Measurements from ENCODE around the gene CALD1.

CALD1 gene

DNA sequence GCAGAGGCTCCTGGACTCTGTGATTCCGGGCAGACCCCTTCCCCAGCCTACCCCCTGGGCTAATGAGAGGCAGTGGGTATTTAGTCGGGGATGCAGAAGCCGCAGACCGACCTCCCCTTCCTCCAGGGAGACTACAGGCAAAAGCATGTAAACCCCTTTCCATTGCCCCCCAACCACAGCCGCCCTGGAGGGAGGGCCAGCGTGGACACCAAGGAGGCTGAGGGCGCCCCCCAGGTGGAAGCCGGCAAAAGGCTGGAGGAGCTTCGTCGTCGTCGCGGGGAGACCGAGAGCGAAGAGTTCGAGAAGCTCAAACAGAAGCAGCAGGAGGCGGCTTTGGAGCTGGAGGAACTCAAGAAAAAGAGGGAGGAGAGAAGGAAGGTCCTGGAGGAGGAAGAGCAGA lies 167.9 kb downstream of the CALD1 start:
- Histone ChIP-seq H3K4me3 (ENCODE audit: low read length in 2 of 2) (no peak overlapping the region), H3K27ac (ENCODE audit: low read length) (no peak overlapping the region), H3K36me3 (ENCODE audit: control insufficient read depth in 2 of 2, insufficient read depth in 2 of 2, low read length in 2 of 2) (peaks cover 60 to 62% of the 10 kb centered on the region in 2 donors), H3K4me1 (ENCODE audit: control insufficient read depth, insufficient read depth, low read length) (peaks cover 3% of the 10 kb centered on the region), H3K27me3 (ENCODE audit: control insufficient read depth in 1 of 2, insufficient read depth in 2 of 2, low read length in 2 of 2) (no peaks in the 10 kb centered on the region), H3K9ac (ENCODE audit: low read length in 2 of 2) (no peak overlapping the region), H3K9me3 (ENCODE audit: control insufficient read depth in 2 of 2, low read length in 2 of 2) (no peaks in the 10 kb centered on the region)

DNA sequence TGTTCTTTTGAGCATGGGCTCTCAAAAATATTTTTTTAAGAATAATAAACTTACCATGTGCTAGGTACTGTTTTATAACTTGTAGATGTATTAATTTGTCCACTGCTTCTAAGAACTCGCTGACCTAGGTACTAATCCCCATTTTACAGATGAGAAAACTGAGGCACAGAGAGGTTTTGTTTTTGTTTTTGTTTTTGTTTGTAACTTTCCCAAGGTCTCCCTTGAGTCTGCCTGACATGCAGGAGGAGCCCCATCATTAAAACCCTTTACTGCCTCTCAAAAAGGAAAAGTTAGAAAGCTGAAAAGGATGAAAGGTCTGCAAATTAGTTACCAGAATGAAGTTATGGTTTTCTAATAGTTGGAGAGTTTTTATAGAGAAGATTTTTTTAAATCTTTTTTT lies 168.4 kb downstream of the CALD1 start:
- Histone ChIP-seq H3K4me1 (ENCODE audit: control insufficient read depth, insufficient read depth, low read length) (peaks cover 3% of the 10 kb centered on the region), H3K27me3 (ENCODE audit: control insufficient read depth in 1 of 2, insufficient read depth in 2 of 2, low read length in 2 of 2) (no peaks in the 10 kb centered on the region), H3K27ac (ENCODE audit: low read length) (no peak overlapping the region), H3K9me3 (ENCODE audit: control insufficient read depth in 2 of 2, low read length in 2 of 2) (no peaks in the 10 kb centered on the region), H3K36me3 (ENCODE audit: control insufficient read depth in 2 of 2, insufficient read depth in 2 of 2, low read length in 2 of 2) (peaks cover 59 to 62% of the 10 kb centered on the region in 2 donors), H3K9ac (ENCODE audit: low read length in 2 of 2) (no peak overlapping the region), H3K4me3 (ENCODE audit: low read length in 2 of 2) (no peak overlapping the region)

DNA sequence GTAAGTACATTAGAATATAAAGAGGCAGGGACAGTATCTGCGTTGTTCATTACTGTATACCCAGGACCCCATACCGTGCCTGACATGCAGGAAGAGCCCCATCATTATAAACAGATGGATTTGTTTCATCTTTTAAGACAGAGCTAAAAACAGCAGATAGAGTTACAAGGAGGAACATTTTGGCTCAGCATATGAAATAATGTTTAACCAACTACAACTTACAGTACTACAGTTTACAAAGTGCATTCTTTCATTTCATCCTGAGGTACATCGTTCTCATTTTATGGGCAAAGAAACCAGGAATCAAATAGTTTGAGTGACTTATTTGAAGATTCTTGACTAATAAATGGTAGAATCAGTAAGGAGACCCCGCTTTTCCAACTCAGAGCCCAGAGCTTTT lies 168.8 kb downstream of the CALD1 start:
- Histone ChIP-seq H3K9ac (ENCODE audit: low read length in 2 of 2) (no peak overlapping the region), H3K9me3 (ENCODE audit: control insufficient read depth in 2 of 2, low read length in 2 of 2) (no peaks in the 10 kb centered on the region), H3K4me1 (ENCODE audit: control insufficient read depth, insufficient read depth, low read length) (peaks cover 3% of the 10 kb centered on the region), H3K27ac (ENCODE audit: low read length) (no peak overlapping the region), H3K36me3 (ENCODE audit: control insufficient read depth in 2 of 2, insufficient read depth in 2 of 2, low read length in 2 of 2) (peaks cover 59 to 62% of the 10 kb centered on the region in 2 donors), H3K4me3 (ENCODE audit: low read length in 2 of 2) (no peak overlapping the region), H3K27me3 (ENCODE audit: control insufficient read depth in 1 of 2, insufficient read depth in 2 of 2, low read length in 2 of 2) (no peaks in the 10 kb centered on the region)

DNA sequence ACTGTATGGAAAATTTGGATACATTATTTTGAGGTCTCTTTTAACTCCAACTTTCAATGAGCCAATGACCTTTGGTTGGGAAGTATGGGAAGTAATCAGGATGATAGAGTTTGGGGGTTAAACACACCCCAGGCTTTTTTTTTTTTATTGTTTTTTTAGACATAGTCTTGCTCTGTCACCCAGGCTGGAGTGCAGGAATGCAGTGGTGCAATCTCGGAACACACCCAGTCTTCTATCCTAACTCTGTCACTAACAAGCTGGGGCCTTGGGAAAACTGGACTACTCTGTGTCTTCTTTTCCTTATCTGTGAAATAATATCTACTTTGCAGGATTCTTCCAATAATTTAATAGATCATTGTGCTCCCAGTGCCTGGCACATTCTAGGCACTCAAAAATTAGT lies 169.3 kb downstream of the CALD1 start:
- H3K27me3 ChIP-seq (ENCODE audit: control insufficient read depth in 1 of 2, insufficient read depth in 2 of 2, low read length in 2 of 2) = no peaks in the 10 kb centered on the region
- peaks cover 3% of the 10 kb centered on the region for H3K4me1 ChIP-seq (ENCODE audit: control insufficient read depth, insufficient read depth, low read length)
- no peak overlapping the region for H3K9ac ChIP-seq (ENCODE audit: low read length in 2 of 2)
- H3K27ac ChIP-seq (ENCODE audit: low read length) = peak overlapping the region; percentile 24
- H3K9me3 ChIP-seq (ENCODE audit: control insufficient read depth in 2 of 2, low read length in 2 of 2) = no peaks in the 10 kb centered on the region
- H3K4me3 ChIP-seq (ENCODE audit: low read length in 2 of 2) = no peak overlapping the region
- peaks cover 57 to 62% of the 10 kb centered on the region in 2 donors for H3K36me3 ChIP-seq (ENCODE audit: control insufficient read depth in 2 of 2, insufficient read depth in 2 of 2, low read length in 2 of 2)

DNA sequence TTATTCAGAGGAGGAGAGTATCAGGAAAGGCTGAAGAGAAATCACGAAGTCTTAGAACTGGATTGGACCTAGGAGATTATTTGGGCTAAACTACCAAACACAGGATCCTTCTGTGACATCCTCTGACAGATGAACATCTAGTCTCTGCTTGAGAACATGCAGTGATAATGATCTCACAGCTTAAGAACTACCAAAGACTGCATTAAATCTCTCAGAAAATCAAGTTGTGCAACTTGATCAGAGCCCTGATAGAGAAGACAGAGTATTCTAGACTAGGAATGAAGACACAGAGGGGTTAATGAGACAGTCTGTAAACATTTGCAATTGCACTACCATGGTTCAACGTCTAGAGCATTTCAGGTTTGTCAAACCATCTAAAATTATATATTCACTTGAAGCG lies 169.7 kb downstream of the CALD1 start:
- Histone ChIP-seq H3K36me3 (ENCODE audit: control insufficient read depth in 2 of 2, insufficient read depth in 2 of 2, low read length in 2 of 2) (peaks cover 57 to 62% of the 10 kb centered on the region in 2 donors), H3K9me3 (ENCODE audit: control insufficient read depth in 2 of 2, low read length in 2 of 2) (no peaks in the 10 kb centered on the region), H3K4me1 (ENCODE audit: control insufficient read depth, insufficient read depth, low read length) (peaks cover 3% of the 10 kb centered on the region), H3K27ac (ENCODE audit: low read length) (peak overlapping the region; percentile 24), H3K27me3 (ENCODE audit: control insufficient read depth in 1 of 2, insufficient read depth in 2 of 2, low read length in 2 of 2) (no peaks in the 10 kb centered on the region), H3K9ac (ENCODE audit: low read length in 2 of 2) (no peak overlapping the region), H3K4me3 (ENCODE audit: low read length in 2 of 2) (no peak overlapping the region)

DNA sequence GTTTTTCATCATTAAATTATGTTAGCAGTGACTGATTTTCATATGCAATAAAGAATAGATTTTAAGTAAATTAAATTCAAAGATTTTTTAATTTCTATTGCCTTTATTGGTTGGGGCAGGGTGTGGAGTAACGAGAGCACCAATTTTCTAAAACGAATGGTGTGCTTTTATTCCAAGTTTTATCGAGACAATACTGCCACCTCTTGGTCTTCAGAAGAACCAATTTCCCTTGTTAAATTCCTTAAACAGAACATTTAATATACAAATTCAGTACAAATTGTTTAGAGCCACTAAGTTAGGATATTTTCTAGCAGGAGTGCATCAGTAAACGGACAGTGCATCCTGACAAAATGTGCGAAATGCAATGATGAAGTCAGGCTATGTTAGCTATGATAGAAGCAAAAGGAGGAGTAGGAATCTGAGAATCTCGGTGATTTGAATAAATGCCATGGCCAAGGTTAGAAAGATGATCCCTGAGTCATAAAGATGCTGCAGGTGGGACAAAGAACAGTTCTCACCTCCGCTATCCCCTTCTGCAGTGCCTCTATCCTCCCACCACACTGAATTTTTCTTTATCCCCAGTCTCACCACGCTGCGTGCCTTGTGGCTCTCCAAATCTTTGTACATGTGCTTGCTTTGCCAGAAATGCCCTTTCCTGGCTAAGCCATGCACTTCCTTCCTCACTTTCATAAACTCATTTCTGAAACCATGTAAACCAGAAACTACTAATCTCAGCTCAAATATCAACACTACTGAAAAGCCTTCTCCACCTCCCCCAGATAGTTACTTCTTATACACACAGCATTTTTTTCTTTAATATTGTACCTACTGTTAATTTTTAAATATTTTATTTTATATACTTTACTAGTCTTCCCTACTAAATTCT lies 175.0 kb downstream of the CALD1 start:
- Histone ChIP-seq H3K9me3 (ENCODE audit: control insufficient read depth in 2 of 2, low read length in 2 of 2) (no peaks in the 10 kb centered on the region), H3K36me3 (ENCODE audit: control insufficient read depth in 2 of 2, insufficient read depth in 2 of 2, low read length in 2 of 2) (peaks cover 61 to 63% of the 10 kb centered on the region in 2 donors), H3K4me3 (ENCODE audit: low read length in 2 of 2) (no peak overlapping the region), H3K27ac (ENCODE audit: low read length) (peak overlapping the region; percentile 62), H3K4me1 (ENCODE audit: control insufficient read depth, insufficient read depth, low read length) (peaks cover 3% of the 10 kb centered on the region), H3K27me3 (ENCODE audit: control insufficient read depth in 1 of 2, insufficient read depth in 2 of 2, low read length in 2 of 2) (no peaks in the 10 kb centered on the region), H3K9ac (ENCODE audit: low read length in 2 of 2) (peak overlapping the region in 1 of 2 donors; percentile 13)

DNA sequence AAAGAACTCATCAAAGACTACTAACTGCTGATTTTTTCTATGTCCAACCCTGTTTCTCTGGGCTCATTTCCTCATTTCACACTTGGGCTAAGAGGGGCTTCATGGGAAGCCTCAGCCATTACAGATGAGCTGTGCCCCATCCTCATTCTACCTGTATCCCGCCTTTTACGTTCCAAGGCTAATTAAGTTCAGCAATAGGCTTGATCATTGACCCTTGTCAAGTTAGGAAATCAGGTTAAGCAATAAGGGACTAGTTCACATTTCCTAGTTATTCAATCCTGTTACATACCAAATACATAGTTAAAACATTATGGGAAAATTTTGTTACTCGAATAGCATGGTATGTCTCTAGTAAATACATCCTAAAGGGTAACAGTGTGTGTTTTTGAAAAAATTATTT lies 177.6 kb downstream of the CALD1 start:
- H3K27ac ChIP-seq (ENCODE audit: low read length) = peak overlapping the region; percentile 18
- no peaks in the 10 kb centered on the region for H3K27me3 ChIP-seq (ENCODE audit: control insufficient read depth in 1 of 2, insufficient read depth in 2 of 2, low read length in 2 of 2)
- H3K9ac ChIP-seq (ENCODE audit: low read length in 2 of 2) = no peak overlapping the region
- peaks cover 55 to 66% of the 10 kb centered on the region in 2 donors for H3K36me3 ChIP-seq (ENCODE audit: control insufficient read depth in 2 of 2, insufficient read depth in 2 of 2, low read length in 2 of 2)
- no peaks in the 10 kb centered on the region for H3K9me3 ChIP-seq (ENCODE audit: control insufficient read depth in 2 of 2, low read length in 2 of 2)
- H3K4me3 ChIP-seq (ENCODE audit: low read length in 2 of 2) = no peak overlapping the region
- H3K4me1 ChIP-seq (ENCODE audit: control insufficient read depth, insufficient read depth, low read length) = peaks cover 11% of the 10 kb centered on the region

DNA sequence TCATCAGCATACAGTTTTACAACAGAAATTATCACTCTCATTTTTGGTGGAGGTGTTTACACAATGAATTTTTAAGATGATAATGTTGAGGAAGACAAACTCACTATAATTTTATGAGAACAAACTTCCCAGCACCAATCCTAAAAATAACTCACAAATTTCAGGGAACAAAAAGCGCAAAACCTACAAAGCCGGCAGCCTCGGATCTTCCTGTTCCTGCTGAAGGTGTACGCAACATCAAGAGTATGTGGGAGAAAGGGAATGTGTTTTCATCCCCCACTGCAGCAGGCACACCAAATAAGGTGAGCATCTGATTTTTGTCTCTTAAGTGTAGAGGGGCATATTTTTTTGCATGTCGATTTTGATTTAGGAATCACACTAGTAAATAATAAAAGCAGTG lies 180.4 kb downstream of the CALD1 start:
- peaks cover 58 to 76% of the 10 kb centered on the region in 2 donors for H3K36me3 ChIP-seq (ENCODE audit: control insufficient read depth in 2 of 2, insufficient read depth in 2 of 2, low read length in 2 of 2)
- H3K27ac ChIP-seq (ENCODE audit: low read length) = peak overlapping the region; percentile 49
- no peaks in the 10 kb centered on the region for H3K9me3 ChIP-seq (ENCODE audit: control insufficient read depth in 2 of 2, low read length in 2 of 2)
- no peak overlapping the region for H3K4me3 ChIP-seq (ENCODE audit: low read length in 2 of 2)
- H3K27me3 ChIP-seq (ENCODE audit: control insufficient read depth in 1 of 2, insufficient read depth in 2 of 2, low read length in 2 of 2) = no peaks in the 10 kb centered on the region
- no peak overlapping the region for H3K9ac ChIP-seq (ENCODE audit: low read length in 2 of 2)
- H3K4me1 ChIP-seq (ENCODE audit: control insufficient read depth, insufficient read depth, low read length) = peaks cover 21% of the 10 kb centered on the region

DNA sequence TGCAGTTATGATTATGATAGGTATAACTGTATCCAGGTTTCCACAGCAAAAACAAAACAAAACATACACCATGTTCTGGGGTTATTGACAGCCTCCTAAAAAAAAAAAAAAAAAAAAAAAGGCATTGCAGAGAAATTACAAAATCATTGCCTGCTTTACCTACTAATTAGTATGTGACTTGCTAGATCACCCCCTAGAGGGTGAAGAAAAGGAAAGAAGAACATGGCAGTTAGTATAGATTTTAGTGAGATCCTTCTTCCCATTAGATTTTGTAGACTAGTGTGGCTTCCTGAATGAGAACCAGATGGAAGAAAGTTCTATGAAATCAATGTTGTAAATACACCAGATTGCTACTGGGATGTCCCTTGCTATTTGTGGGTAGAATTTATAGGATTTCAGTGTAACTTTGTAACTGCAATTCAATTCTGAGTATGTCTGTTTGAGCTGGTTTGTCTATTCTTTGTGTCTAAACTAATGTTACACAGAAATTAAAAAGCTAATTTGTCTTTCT lies 182.9 kb downstream of the CALD1 start:
- Histone ChIP-seq H3K36me3 (ENCODE audit: control insufficient read depth in 2 of 2, insufficient read depth in 2 of 2, low read length in 2 of 2) (peaks cover 59 to 77% of the 10 kb centered on the region in 2 donors), H3K9me3 (ENCODE audit: control insufficient read depth in 2 of 2, low read length in 2 of 2) (no peaks in the 10 kb centered on the region), H3K4me1 (ENCODE audit: control insufficient read depth, insufficient read depth, low read length) (peaks cover 26% of the 10 kb centered on the region), H3K27me3 (ENCODE audit: control insufficient read depth in 1 of 2, insufficient read depth in 2 of 2, low read length in 2 of 2) (no peaks in the 10 kb centered on the region), H3K9ac (ENCODE audit: low read length in 2 of 2) (no peak overlapping the region), H3K27ac (ENCODE audit: low read length) (no peak overlapping the region), H3K4me3 (ENCODE audit: low read length in 2 of 2) (no peak overlapping the region)

DNA sequence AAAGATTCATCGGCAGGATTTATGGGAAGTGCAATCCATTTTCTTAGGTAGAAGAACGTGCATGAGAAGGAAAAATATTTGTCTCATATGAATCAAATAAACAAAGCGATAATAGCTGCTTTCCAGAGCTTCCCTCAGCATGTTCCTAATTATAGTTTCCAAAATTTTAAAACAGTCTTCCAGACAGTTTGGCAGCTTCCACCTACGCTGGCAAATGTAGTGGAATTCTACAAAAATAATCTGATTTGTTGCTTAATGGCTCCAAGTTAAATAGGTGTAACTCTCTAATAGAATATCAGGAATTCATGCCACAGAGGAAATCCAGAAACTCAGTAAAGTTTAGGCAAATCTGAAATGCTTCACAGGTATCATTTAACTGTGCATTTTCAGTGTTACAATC lies 183.6 kb downstream of the CALD1 start:
- Histone ChIP-seq H3K4me3 (ENCODE audit: low read length in 2 of 2) (no peak overlapping the region), H3K36me3 (ENCODE audit: control insufficient read depth in 2 of 2, insufficient read depth in 2 of 2, low read length in 2 of 2) (peaks cover 62 to 75% of the 10 kb centered on the region in 2 donors), H3K4me1 (ENCODE audit: control insufficient read depth, insufficient read depth, low read length) (peaks cover 26% of the 10 kb centered on the region), H3K9me3 (ENCODE audit: control insufficient read depth in 2 of 2, low read length in 2 of 2) (no peaks in the 10 kb centered on the region), H3K27me3 (ENCODE audit: control insufficient read depth in 1 of 2, insufficient read depth in 2 of 2, low read length in 2 of 2) (no peaks in the 10 kb centered on the region), H3K27ac (ENCODE audit: low read length) (no peak overlapping the region), H3K9ac (ENCODE audit: low read length in 2 of 2) (no peak overlapping the region)

DNA sequence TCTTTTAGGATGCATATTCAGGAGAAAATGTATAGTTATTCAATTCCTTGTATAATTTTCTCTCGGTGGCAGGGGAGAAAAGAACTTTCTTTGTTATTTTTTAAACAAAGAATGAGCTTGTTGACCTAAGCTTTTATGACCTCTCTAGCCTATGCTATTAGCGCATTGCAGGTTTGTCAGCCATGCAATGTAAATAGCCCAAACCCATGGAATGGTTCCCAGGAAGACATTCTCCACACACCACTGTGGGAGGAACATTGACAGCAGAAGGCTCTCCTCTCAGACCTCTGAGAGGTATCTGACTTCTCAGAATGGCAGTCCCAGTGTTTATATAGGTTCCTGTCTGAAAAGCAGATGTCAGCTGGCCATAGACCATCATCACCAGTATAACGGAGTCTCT lies 187.3 kb downstream of the CALD1 start:
- Histone ChIP-seq H3K27me3 (ENCODE audit: control insufficient read depth in 1 of 2, insufficient read depth in 2 of 2, low read length in 2 of 2) (no peaks in the 10 kb centered on the region), H3K4me3 (ENCODE audit: low read length in 2 of 2) (no peak overlapping the region), H3K36me3 (ENCODE audit: control insufficient read depth in 2 of 2, insufficient read depth in 2 of 2, low read length in 2 of 2) (peaks cover 41 to 53% of the 10 kb centered on the region in 2 donors), H3K27ac (ENCODE audit: low read length) (peak overlapping the region; percentile 19), H3K9ac (ENCODE audit: low read length in 2 of 2) (no peak overlapping the region), H3K4me1 (ENCODE audit: control insufficient read depth, insufficient read depth, low read length) (peaks cover 15% of the 10 kb centered on the region), H3K9me3 (ENCODE audit: control insufficient read depth in 2 of 2, low read length in 2 of 2) (no peaks in the 10 kb centered on the region)

Data from stomach smooth muscle (tissue), 2 donors.